ENCODE results near the gene MAML3.

GRCh38 chr4:139685180-139685579, 468.8 kb downstream of the MAML3 start:
- TF ChIP-seq CTCF (IDR thresholded peaks at IDR 0.05) (no peak), POLR2A (IDR thresholded peaks at IDR 0.05) (no peak)

Measured in uterus (tissue), 2 donors.